OCI-LY1 (cell line): ENCODE measurements around the gene GBF1.

Source experiments
- H2AFZ ChIP-seq: fragments of 200-600 bp; sonication (generic), shearing (Covaris generic); 2 replicates; pipeline ENCODE4 v1.6.0; 2014; ENCODE audit warnings: antibody characterized with exemption, mild to moderate bottlenecking, low read length
- H3F3A ChIP-seq: fragments of 200-600 bp; sonication (generic), shearing (Covaris generic); 2 replicates; pipeline ENCODE4 v1.6.0; 2014; ENCODE audit warnings: mild to moderate bottlenecking, antibody characterized with exemption, low read length, moderate library complexity; ENCODE audit not compliant: insufficient read depth
- H3K27ac ChIP-seq: fragments of 200-600 bp; sonication (generic); 2 replicates; pipeline ENCODE4 v1.5.1; 2014; ENCODE audit warnings: low read length, mixed run types, mild to moderate bottlenecking, low read depth; ENCODE audit not compliant: poor library complexity, severe bottlenecking
- H3K27me3 ChIP-seq: fragments of 200-600 bp; sonication (generic); 2 replicates; pipeline ENCODE4 v1.6.0; 2014; ENCODE audit warnings: antibody characterized with exemption, mild to moderate bottlenecking, low read length, moderate library complexity; ENCODE audit not compliant: insufficient read depth
- H3K36me3 ChIP-seq: fragments of 200-600 bp; sonication (generic); 2 replicates; pipeline ENCODE4 v1.6.1; 2014; ENCODE audit warnings: mild to moderate bottlenecking, antibody characterized with exemption, low read length, moderate library complexity, mixed read lengths; ENCODE audit not compliant: insufficient read depth
- H3K4me1 ChIP-seq: fragments of 200-600 bp; sonication (generic); 2 replicates; pipeline ENCODE4 v1.5.1; 2014; ENCODE audit warnings: mild to moderate bottlenecking, low read length, moderate library complexity; ENCODE audit not compliant: insufficient read depth, severe bottlenecking
- H3K4me2 ChIP-seq: fragments of 200-600 bp; sonication (generic), shearing (Covaris generic); 2 replicates; pipeline ENCODE4 v1.6.1; 2014; ENCODE audit warnings: low read length
- H3K4me3 ChIP-seq: fragments of 200-600 bp; sonication (generic); 2 replicates; pipeline ENCODE4 v1.5.1; 2014; ENCODE audit warnings: low read length, low read depth, mild to moderate bottlenecking, mixed read lengths; ENCODE audit not compliant: poor library complexity, severe bottlenecking
- H3K79me2 ChIP-seq: fragments of 200-600 bp; shearing (Covaris generic); 2 replicates; pipeline ENCODE4 v1.6.1; 2016; ENCODE audit warnings: mixed run types, low read length, mixed read lengths; ENCODE audit not compliant: insufficient read depth
- H3K9ac ChIP-seq: fragments of 200-600 bp; sonication (generic), shearing (Covaris generic); 2 replicates; pipeline ENCODE4 v1.6.1; 2014; ENCODE audit warnings: mild to moderate bottlenecking, low read length, mixed read lengths
- H3K9me2 ChIP-seq: fragments of 200-600 bp; sonication (generic), shearing (Covaris generic); 2 replicates; pipeline ENCODE4 v1.6.1; 2014; ENCODE audit warnings: low read depth, mild to moderate bottlenecking, low read length, mixed read lengths
- H3K9me3 ChIP-seq: fragments of 200-600 bp; shearing (Covaris generic); 2 replicates; pipeline ENCODE4 v1.6.1; 2014; ENCODE audit warnings: low read length, mixed read lengths
- H4K20me1 ChIP-seq: fragments of 200-600 bp; sonication (generic), shearing (Covaris generic); 2 replicates; pipeline ENCODE4 v1.6.0; 2016; ENCODE audit warnings: mild to moderate bottlenecking, low read length; ENCODE audit not compliant: insufficient read depth
- CTCF ChIP-seq: fragments of 200-600 bp; sonication (generic), shearing (Covaris generic); IDR thresholded peaks from 2 replicates; pipeline ENCODE4 v1.5.1; 2017; ENCODE audit warnings: mild to moderate bottlenecking, antibody characterized with exemption, low read length, moderate library complexity, mixed read lengths
- EZH2 ChIP-seq: fragments of 200-600 bp; sonication (generic), shearing (Covaris generic); IDR thresholded peaks from 2 replicates; pipeline ENCODE4 v1.8.0; 2017; ENCODE audit warnings: borderline replicate concordance, mixed run types, mild to moderate bottlenecking, antibody characterized with exemption, low read length, moderate library complexity, mixed read lengths

GBF1 gene

GRCh38 chr10:102274062-102274461 lies 28.7 kb downstream of the GBF1 start:
- Histone ChIP-seq H3K4me2 (no peak overlapping the region), H3K79me2 (no peaks in the 10 kb centered on the region; the same call in 1 of the 2 replicates), H3K9me2 (no peaks in the 10 kb centered on the region), H3K4me1 (no peaks in the 10 kb centered on the region), H3K27me3 (no peaks in the 10 kb centered on the region), H2AFZ (no peak overlapping the region), H3K9ac (no peak overlapping the region), H3K36me3 (no peaks in the 10 kb centered on the region), H3K27ac (no peak overlapping the region), H4K20me1 (no peaks in the 10 kb centered on the region), H3F3A (no peaks in the 10 kb centered on the region), H3K4me3 (no peak overlapping the region), H3K9me3 (no peaks in the 10 kb centered on the region)
- TF ChIP-seq EZH2 = no peak
- TF ChIP-seq CTCF = no peak

- peaks cover 4% of the 10 kb centered on the region for H3K4me1 ChIP-seq
- no peaks in the 10 kb centered on the region for H3K9me3 ChIP-seq
- H3K36me3 ChIP-seq = no peaks in the 10 kb centered on the region
- H2AFZ ChIP-seq = no peak overlapping the region
- no peaks in the 10 kb centered on the region; the same call in 1 of the 2 replicates for H3K79me2 ChIP-seq
- H3K27ac ChIP-seq = no peak overlapping the region
- H3K4me2 ChIP-seq = no peak overlapping the region
- H3K4me3 ChIP-seq = no peak overlapping the region
- H3K9ac ChIP-seq = no peak overlapping the region
- H3F3A ChIP-seq = no peaks in the 10 kb centered on the region
- H4K20me1 ChIP-seq = no peaks in the 10 kb centered on the region
- H3K27me3 ChIP-seq = no peaks in the 10 kb centered on the region
- no peaks in the 10 kb centered on the region for H3K9me2 ChIP-seq
- no peak for TF ChIP-seq EZH2
Observed at GRCh38 chr10:102275343-102275742, 30.0 kb downstream of the GBF1 start.

- peaks cover 13% of the 10 kb centered on the region for H3K4me1 ChIP-seq
Observed at GRCh38 chr10:102279104-102279503, 33.8 kb downstream of the GBF1 start.

More at GRCh38 chr10:102279104-102279503, 33.8 kb downstream of the GBF1 start:
- no peaks in the 10 kb centered on the region for H3K9me3 ChIP-seq
- H3K27me3 ChIP-seq = no peaks in the 10 kb centered on the region
- H3F3A ChIP-seq = no peaks in the 10 kb centered on the region
- TF ChIP-seq EZH2 = no peak
- TF ChIP-seq CTCF = no peak
- H3K4me3 ChIP-seq = no peak overlapping the region
- no peaks in the 10 kb centered on the region for H3K79me2 ChIP-seq
- no peak overlapping the region for H3K27ac ChIP-seq
- H3K36me3 ChIP-seq = no peaks in the 10 kb centered on the region
- H3K9me2 ChIP-seq = no peaks in the 10 kb centered on the region
- no peak overlapping the region for H3K4me2 ChIP-seq
- H3K9ac ChIP-seq = no peak overlapping the region
- H4K20me1 ChIP-seq = no peaks in the 10 kb centered on the region
- H2AFZ ChIP-seq = no peak overlapping the region
